Fibroblast of skin of abdomen (primary cell): ENCODE data around the gene DEFB113. TPM values are rescaled to one million over a fixed set of nuclear protein-coding genes. Genes with fewer than 3 reads are reported as not detected.
"Not testable (repeated sequence)": the region's sequence is repeated elsewhere in the genome, so short reads cannot be mapped to it uniquely, and the experiment has no call there.

Experiments used
- DNase-seq: peaks from one replicate; pipeline ENCODE4 v3.0.0-alpha.2; 2013
- polyA plus RNA-seq, 2 experiments: library from polyadenylated mRNA; unstranded; fragments of 120-200 nt; gene quantifications; one replicate each; pipeline ENCODE4 v1.2.1, GENCODE V29; 2013; ENCODE audit not compliant: insufficient read length in 2 of 2

DEFB113 gene, protein sequence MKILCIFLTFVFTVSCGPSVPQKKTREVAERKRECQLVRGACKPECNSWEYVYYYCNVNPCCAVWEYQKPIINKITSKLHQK
- not detected for polyA plus RNA-seq (2013, experiment 1 of 2; ENCODE audit: insufficient read length)
- polyA plus RNA-seq (2013, experiment 2 of 2; ENCODE audit: insufficient read length): not detected

DNA sequence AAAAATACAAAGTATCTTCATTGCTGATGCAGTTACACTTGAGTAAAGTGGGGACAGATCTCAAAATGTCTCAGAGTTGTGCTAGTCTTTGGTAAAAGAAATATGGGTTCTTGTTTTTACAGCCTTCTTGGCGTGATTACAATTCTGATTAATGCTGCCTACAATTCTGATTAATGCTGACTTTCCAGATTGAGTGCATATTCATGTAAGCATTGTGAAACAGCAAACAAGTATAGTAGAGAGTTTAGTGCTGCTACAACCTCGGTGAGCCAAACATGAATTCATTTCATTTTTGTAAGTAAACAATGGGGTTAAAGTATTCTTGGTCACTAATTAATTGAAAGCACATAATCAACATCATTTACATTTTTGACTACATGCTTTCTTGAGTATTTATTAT is at the start of gene DEFB113:
Gene DEFB113, minus strand, starts transcription at position 21 of the 400 bp plus-strand sequence. Its CDS starts 0 bp downstream, at position 21.
- DNase-seq: no peak

DNA sequence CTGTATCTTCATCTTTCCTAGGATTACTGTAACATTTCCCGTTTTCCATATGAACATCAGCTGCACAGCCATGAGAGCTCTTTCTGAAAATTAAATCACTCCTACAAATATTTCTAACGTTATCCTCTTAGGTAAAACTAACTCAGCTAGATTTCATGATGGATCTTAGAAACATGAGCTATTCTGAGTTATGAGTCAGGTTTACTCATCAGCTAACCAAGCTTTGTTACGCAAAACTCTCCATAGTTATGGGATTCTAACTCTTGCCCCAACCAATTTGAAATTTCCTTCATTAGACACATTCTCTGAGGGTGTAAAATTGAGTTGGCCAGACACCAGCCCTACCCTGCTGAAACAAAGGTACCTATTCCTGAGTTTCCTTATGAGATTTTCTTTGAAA is 38.4 kb upstream of the DEFB113 start:
- DNase-seq: peak; percentile 33

DNA sequence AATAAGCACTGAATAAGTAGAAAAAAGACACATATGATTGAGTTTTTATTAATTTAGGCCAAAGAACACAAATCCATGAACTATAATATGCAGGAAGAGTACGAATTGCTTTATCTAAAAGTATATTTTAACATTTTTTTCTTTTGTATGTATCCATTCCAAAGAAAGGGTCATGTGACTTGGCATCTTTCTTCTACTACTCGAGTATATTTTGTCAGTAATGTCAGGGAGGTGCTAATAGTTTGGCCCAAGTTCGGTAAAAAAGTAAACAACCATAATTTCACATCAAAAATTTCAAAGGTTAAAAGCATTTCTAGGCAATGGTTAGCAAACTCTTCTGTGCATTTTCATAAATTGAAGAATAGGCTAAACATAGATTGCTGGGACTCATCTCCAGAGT is 33.7 kb upstream of the DEFB113 start:
- DNase-seq: no peak

DNA sequence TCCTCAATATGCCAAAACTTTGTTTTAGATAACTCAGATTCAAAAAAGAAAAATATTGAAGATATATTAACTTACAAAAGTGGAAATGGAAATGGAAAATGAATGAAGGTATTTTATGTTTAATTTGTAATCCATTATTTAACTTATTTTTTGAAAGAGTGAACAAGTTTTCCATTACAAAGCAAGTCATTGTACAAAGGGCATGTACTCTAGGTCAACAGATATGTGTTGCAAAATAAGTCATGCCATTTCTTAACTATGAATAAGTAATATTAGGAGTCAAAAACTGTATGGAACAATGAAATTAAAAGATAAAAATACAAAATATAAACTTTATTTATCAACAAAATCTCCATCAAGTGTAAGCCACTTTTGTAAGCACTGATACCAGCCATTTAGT is 25.9 kb upstream of the DEFB113 start:
- DNase-seq: no peak

DNA sequence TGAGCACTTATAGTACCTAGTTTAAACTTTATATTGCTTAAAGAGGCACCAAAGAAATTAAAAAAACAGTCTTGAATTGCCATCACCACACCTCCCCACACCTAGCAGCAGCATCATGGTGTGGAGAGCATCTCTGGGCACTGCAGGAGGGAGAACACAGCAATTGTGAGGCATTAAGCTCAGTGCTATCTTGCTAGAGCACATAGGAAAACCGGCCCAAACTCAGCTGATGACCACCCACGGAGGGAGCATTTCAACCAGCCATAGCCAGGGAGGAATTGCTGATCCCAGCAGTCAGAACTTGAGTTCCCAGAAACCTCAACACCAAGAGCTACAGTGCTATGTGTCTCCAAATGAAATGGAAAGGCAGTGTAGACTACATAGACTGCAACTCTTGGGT is 19.5 kb upstream of the DEFB113 start:
- no peak for DNase-seq

DNA sequence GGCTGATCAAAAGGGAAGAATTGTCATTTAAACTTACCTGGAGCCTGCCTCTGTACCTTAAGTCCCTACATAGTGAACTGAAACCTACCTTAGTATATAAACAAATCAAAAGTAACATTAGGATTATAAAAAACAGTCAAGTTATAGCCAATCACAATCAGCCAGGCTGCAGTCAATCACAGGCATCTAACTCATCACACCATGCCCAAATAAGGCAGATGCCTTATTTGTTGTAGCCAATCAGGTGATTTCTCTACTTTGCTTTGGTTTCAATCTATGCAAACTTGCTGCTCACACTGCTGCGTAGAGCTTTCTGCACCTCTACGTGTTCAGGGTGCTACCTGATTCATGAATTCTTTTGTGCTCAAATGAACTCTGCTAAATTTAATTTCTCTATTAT is 18.3 kb upstream of the DEFB113 start:
- no peak for DNase-seq

DNA sequence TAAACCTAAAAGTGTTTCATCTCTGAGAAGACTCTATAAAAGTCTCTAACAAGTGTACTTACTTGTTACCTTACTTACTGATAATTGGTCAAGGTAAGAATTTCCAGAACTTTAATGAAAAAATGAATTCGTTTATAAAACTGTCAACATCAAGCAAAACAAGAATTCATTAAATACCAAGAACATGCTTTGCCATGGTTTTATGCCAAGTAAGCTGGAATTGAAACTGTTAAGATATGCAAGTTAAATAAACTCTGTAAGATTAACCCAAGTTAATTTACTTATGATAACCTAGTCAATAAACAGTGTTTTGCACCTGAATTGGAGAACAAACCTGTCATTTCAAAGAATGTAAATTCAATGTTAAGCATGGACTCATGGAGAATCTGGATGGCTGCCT is 17.1 kb upstream of the DEFB113 start:
- no peak for DNase-seq

DNA sequence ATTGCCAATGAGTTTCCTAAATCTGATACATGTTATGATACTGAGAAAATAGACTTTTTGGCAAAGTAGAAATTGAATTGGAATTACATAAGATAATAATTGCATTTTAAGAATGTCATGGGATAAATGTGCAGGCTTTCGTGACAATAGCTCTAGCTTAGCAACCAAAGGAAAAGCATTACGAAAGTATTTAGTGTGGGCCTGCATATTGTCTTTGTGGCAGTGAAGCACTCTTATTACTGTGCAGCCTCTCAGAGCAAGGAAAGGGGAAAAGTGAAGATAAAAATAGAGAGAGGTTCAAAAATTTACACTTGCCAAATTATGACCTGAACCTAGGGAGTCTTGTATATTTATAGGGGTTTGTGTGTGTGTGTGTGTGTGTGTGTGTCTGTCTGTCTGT is 12.6 kb upstream of the DEFB113 start:
- DNase-seq: no peak

DNA sequence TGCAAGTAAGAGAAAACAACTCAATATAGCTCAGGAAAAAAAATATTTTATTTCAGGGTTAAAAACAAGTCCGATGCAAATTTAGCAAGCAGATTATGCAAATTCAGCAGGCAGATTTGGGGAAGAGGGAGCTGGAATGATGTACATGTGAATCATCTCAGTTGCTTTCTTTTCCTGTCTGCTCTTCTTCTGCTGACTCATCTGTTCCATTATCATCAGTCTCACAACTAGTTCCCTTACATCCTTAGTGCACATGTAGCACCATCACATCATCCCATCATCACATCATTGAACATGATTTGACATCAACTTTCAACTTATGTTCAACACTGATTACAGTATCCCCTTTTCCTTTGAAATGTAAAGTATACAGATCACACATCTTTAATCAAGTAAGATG is 11.5 kb upstream of the DEFB113 start:
- DNase-seq: peak; percentile 32

DNA sequence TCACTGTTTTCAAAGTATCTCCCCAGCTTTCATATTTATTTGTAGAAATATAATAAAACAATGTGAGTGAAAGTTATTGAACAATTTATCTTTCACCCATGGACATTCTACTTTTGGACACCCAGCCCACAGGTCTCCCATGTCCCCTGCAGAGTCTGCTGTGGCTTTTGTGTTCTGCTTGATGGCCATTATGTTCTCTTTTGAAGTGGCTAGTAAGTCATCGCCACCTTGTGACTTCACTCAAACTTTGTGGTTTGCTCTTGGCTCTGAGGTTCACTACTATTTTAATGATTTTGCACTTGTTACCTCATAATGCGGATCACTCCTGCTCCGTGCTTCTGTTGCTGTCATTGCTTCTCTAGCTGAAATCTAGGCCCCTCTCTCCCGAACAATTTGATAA is 10.2 kb upstream of the DEFB113 start:
- no peak for DNase-seq

DNA sequence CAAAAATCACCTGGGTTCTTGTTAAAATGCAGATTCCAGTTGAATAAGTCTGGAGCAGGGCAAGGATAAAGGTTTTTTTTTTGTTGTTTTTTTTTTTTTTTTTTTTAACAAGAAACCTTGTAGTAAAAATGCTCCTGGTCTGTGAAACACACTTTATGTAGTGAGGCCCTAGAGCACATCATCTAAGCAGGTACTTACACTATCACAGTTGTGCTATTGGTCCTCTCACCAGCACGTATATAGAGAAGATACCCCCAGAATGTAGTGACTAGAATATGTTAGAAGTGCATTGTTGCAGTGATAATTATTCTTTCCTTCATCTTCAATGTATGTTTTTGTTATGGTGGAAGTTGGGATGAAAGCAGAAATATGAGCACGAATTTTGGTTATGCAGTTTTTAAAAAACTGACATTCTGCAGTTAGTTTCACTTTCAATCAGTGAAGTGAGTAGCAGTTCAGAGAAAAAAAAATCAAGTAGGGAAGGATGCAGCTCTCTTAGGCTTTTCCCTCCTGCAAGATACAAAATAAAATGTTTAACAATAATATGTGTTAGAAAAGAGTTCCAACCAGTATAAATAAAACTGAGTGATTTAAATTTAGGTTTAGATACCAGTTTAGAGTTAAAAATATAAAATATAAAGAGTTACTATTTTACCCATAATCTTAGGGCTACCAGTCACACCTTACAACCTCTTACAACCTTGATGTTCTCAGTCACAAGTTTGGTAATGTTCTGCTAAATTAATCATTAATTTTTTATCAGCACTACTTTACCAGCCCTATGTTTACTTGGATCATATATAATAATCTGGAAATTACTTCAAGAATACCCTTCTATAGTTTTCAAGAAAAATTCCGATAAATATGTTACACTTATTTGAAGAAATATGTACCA is 9.2 kb upstream of the DEFB113 start:
- no peak for DNase-seq

DNA sequence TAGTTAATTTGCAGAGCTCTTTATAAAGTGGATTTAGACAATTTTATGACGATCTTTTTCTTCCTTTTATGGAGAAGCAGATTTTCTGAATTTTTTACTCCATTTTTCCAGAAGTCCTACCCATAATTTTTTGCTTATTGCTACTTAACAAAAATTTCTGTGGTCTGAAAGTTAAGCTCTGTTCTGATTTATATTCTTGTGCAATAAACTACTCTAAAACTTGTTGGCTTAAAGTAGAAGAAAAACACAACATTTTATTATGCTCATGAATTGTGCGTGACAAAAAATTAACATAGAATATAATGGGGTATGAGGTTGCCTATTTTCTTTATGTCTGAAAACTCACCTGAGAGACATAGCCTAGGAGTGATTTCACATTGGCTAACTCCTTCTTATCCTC is 2.6 kb downstream of the DEFB113 start:
- no peak for DNase-seq

DNA sequence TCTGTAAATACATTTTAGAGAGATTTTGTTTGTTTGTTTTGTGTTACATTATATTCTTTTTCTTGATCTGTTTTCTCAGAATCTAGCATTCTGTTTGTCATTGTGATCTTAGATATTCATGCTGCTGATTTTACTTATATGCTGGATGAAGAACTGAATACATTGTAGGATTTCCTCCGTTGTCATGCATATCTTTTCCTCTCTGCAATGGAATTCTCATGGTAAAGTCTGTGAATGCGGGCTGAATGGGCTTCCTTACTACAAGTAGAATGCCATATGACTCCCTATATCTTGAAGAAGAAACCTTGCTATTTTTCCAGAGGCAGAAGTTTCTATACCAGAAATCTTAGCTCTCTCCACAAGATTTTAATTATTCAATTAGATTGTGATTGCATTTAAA is 3.1 kb downstream of the DEFB113 start:
- no peak for DNase-seq

DNA sequence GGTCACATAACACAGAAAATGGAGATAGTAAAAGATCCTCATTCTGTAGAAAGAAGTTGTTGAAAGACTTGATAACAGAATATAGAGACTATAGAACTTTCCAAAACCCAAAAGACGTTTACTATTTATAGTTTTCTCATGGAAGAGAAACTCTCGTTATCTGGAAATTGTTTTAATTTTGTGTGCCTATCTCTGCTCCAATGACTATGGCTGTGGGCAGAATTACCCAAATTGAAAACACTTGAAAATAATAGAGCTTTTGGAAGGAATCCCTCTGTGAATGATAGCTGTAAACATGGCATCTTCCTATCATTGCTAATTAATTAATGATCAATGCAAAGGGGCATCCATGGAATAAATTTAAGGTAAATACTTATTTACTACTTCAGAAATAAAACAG is 5.4 kb downstream of the DEFB113 start, which contains the start of gene DEFB114:
Gene DEFB114, minus strand, starts transcription at position 101 of the 400 bp plus-strand sequence. Its CDS starts 59 bp downstream, at position 42.
- no peak for DNase-seq

DNA sequence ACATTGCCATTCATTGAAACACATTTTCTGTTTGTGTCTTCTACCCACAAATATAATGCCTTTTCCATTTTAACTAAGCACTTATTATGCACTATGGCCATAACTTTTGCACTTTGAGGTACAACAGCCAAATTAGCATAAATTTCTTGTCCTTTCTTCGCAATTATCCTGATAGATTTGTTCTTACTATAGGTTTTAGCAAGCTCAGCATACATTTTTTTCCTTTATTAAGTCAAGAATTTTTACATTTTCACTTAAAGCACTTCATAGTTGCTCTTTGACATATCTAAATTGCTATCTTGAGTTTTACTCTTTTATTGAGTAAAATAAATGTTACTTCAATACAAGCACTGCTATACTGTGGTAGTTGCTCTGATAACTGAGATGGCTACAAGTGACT is 11.2 kb downstream of the DEFB113 start:
- no peak for DNase-seq

DNA sequence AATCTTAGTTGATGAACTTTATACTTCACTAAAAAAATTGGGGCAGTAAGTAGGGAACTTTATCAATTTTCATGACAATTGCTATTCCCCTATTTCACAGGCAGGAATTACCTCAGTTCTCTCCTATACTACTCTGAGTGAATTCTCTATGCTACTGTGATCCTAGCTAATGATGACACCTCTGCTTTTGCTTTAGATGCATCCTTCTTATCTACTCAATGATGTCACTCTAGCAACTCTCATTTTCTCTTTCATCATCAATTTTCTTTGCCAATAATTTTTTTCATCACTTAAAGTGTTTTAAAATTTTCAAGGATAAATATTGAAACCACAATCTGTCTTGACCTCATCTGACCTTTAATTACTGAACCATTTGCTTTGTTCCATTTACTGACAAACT is 13.6 kb downstream of the DEFB113 start:
- no peak for DNase-seq

DNA sequence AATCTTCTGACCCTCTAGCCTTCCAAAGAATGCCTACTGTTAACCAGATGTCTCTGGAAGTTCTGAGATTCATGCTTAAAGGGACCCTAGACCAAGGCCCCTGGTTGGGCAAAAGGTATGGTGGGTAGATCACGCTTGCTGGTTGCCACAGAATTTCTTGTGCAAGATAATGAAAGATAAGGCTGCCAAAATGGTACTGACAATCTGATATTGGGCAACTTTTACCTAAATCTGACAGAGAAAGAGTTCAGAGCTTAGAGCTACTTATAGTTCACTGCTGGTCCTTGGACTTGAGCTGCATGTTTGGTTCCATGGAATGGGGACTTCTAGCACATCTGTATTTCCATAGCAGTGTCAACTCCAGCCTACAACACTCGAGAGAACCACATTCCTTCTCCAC is 17.5 kb downstream of the DEFB113 start:
- no peak for DNase-seq

DNA sequence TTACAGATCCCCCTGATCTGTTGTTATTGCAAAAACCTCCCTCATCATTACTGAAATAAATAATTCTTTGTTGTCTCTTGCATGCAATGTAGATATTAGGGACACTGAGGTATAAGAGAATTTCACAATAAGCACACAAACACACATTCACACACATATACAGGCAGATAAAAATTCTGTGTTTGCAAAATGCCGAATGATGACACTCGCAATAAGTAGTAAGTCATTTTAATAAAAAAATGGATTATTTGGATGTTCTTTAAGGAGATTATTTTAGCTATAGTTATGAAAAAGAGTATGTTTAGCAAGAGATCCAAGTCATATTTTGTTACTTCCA is 19.0 kb downstream of the DEFB113 start:
- no peak for DNase-seq

DNA sequence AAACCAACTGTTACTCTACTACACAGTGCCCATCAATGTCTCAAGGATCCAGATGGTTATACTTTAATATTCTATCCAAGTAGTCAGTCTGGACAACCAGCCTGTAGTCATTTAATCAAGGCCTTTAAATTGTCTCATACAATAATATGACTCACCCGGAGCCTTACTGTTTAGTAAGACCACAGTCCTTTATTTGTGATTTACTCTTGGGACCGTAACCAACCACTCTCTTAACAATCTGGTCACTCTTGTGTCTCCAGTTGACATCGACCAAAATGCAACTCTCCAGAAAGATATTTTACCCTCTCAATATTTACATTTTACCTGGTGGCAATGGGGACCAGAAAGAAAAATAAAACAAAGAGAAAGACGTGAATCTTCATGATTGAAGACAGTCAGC is 20.4 kb downstream of the DEFB113 start:
- DNase-seq: no peak

DNA sequence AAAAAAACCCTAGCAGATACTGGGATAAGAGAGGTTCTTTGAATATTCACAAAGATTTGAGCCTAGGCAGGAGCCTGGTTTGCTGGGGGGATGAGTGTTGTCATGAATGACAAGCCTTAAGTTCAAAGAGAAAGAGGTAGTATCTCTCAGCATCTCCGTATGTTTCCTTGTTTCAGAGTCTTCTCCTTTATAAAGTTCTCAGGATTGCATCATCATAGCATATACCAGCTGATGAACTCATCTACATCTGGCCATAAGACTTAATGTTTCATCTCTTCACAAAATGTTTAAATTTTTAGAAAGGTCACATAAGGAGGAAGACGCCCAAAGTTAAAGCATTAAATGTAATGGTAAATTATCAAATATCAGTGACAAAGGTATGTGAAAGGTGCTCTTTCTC is 22.6 kb downstream of the DEFB113 start:
- DNase-seq: no peak

DNA sequence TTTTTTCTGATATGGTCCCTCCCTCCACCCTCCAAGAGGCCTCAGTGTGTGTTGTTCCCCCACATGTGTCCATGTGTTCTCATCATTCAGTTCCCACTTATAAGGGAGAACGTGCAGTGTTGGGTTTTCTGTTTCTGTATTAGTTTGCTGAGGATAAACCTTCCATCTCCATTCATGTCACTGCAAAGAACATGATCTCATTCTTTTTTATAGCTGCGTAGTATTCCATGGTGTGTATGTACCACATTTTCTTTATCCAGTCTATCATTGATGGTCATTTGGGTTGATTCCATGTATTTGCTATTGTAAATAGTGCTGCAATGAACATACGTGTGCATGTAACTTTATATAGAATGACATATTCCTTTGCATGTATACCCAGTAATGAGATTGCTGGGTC is 25.4 kb downstream of the DEFB113 start:
- DNase-seq: not testable (repeated sequence)

DNA sequence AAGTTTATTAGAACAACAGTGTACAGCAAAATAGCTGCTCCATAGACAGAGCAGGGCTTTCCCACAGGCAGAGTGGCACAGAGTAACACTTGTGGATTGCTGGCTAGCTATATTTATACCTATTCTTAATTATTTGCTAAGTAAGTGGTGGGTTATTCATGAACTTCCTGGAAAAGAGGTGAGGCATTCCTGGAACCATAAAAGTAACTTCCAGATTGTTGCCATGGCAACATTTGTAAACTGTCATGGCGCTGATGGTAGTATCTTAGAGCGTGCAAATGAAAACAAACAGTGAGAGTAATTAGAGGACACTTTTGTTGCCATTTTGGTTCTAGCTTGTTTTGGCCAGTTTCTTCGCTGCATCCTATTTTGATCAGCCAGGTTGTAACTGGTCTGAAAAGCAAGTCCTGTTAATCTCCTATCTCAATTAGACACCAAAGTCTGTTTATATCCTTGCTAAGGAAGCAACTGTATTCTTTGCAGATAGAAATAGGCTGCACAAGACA is 29.4 kb downstream of the DEFB113 start:
- DNase-seq: no peak

DNA sequence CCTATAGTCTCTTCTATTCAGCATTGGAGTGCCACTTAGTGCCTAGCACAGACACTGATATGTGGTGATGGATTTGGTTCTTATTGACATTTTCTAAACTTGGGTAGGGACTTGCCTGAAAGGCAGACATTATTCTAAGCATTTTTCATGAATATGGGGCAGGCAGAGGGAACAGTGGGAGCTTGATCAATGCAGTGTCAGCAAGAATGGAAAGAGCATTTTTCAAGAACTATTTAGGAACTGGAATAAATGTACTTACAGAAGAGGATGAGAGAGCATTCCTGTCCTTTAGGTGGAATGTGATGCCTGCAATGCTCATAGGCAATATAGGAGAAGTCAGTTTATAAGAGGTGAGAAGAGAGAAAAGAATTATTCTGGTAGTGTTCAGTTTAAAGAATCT is 31.6 kb downstream of the DEFB113 start:
- no peak for DNase-seq

DNA sequence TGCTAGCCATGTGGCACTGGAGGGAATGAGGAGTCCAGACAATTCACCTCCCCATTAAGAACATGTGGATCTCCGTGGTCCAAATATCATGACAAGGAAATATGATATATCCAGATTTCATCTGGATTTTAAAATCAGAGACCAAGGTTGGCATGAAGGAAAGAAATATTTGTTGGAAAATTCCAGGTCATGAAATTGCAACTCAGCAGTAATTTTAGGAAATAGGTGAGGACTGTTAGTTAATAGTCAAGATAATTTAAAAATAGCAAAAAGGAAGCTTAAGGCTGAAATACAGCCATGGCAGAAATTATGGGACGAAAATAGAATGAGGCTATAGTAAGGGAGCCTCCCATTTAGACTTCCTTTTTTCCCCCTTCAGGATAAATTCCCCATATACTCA is 32.4 kb downstream of the DEFB113 start:
- DNase-seq: no peak
